ENCODE results near the gene GCA.

GCA gene

DNA sequence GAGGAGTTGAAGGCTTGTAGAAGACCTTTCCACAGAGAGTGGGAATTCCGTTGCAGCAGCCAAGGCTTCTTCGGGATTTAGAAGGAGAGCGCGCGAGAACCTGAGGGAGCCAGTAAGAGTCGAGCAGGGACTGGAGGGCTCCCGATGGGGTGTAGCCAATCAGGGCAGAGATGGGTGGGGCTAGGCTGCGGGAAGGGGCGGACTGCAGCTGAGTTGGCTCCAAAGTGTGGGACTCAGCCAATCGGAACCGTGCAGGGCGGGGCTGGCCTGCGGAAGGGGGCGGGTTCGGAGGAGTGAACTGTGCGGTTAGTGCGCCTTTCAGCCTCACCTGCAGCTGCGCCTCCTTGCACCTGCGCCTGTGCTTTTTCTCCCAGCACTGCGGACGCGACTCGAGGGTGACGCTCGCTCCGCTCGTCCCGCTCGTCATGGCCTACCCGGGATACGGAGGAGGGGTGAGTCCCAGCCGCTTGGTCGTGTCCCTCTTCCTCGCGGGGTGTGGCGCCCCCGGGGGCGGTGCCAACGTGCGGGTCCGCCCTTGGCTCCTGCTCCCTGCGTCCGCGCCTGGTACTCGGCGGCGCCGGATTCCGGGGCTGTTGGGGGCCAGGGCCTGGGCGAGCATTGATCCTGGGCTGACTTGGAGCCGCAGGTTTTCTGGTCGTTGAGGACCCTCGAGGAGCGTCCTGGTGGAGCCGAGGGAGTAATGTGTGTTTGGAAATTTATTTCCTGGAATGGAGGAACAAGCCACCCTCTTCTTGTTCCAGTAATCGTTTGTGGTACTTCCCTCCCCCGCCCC is at the start of gene GCA:
Gene GCA (plus strand): TSS at position 309 of the 793 bp plus-strand sequence. CDS start 117 bp downstream, at position 426.
- DNase-seq (ENCODE audit: low read depth) = peak; percentile 95

GRCh38 chr2:162295009-162295408 is 48.9 kb upstream of the GCA start:
- no peak for DNase-seq (ENCODE audit: low read depth)

GRCh38 chr2:162297925-162298552 is 45.9 kb upstream of the GCA start:
- peak; percentile 23 for DNase-seq (ENCODE audit: low read depth)

GRCh38 chr2:162298669-162299335 is 45.1 kb upstream of the GCA start:
- DNase-seq (ENCODE audit: low read depth) = no peak

- no peak for DNase-seq (ENCODE audit: low read depth)
These were observed 43.7 kb upstream of the GCA start for GRCh38 chr2:162300266-162300665.

DNA sequence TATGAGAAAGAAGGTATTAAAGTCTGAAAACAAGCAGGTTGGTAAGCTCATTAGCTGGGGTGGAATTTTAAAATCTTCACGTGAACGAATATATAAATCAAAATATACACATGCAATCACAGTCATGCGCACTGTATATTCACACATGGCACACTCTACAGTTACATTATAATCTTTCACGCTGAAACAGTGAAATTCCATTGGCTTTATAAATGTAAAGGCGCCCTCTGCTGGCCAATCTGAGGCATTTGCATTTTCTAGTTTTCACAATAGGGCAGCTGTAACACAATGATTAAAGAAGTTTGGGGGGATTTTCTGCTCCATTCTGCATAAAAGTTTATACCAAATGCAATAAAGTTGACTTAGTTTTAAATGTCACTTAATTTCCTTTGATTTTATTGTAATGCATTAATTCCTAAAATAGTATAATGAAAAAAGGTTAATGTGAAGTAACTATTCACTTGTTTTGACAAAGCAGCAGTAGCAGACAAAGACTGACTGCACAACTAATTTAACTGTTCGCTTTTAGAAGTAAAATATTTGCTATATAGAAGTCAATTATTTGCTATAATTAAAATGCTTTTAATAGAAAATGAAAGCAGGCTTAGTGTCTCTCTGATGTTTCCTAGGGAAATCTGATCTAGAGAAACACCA is 42.7 kb upstream of the GCA start:
- DNase-seq (ENCODE audit: low read depth) = peak; percentile 31

GRCh38 chr2:162301877-162302276 is 42.1 kb upstream of the GCA start:
- DNase-seq (ENCODE audit: low read depth) = no peak

DNA sequence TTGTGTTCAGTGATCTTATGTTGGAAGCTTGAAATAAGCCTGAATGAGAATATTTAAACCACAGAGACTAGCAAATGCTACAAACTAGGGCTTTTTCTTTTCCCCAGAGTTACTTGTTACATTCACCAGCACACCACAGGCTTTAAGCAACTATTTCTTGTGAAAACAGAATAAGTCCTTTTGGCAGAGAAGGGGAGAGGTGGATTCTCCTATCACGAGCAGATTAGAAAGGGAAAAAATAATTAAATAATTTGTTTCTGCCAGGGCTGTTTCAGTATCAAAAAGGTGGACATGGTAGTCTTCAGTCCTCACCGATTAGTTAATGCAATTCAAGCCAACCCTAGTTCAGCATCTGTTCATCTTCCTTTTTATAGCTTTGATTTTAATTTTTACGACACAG is 38.0 kb upstream of the GCA start:
- DNase-seq (ENCODE audit: low read depth) = no peak

- DNase-seq (ENCODE audit: low read depth) = no peak
These were observed 35.0 kb upstream of the GCA start for GRCh38 chr2:162308747-162309503.

- no peak for DNase-seq (ENCODE audit: low read depth)
These were observed 31.1 kb upstream of the GCA start for GRCh38 chr2:162312853-162313252.

DNA sequence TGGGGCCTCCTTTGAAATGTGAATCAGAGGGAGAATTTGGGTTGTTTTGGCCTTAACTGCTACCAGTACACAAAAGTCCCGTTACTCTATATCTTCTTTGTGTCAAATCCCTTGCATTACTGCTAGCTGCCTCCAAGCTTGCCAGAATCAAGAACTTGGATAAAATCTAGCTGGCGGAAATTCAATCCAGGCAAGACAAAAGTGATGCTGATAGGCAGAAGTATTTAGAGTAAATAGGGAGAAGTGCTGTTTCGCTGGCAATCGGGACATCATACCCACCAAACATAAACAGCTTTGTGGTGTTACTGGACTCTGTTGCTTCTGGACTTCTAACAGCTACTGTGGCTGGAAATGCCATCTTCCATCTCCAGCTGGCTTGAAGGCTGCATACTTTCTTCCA is 28.0 kb upstream of the GCA start:
- no peak for DNase-seq (ENCODE audit: low read depth)

DNA sequence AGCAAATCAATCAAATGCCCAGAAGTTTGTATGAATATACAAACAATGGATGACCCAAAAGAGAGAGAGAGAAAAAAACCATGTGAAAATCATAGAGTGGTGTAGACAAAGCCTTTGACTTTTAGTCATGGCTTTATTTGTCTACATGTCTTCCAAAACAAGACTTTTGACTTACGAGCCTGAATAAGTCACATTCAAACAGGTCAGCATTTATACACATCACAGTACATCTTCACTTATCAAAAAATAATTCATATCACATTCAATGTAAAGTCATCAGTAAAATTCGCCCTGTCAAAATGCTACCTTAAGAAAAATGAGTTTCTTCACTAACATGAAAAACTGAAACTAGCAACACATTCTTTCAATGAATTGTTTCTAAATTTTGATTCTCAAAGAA is 27.3 kb upstream of the GCA start:
- DNase-seq (ENCODE audit: low read depth) = no peak

DNA sequence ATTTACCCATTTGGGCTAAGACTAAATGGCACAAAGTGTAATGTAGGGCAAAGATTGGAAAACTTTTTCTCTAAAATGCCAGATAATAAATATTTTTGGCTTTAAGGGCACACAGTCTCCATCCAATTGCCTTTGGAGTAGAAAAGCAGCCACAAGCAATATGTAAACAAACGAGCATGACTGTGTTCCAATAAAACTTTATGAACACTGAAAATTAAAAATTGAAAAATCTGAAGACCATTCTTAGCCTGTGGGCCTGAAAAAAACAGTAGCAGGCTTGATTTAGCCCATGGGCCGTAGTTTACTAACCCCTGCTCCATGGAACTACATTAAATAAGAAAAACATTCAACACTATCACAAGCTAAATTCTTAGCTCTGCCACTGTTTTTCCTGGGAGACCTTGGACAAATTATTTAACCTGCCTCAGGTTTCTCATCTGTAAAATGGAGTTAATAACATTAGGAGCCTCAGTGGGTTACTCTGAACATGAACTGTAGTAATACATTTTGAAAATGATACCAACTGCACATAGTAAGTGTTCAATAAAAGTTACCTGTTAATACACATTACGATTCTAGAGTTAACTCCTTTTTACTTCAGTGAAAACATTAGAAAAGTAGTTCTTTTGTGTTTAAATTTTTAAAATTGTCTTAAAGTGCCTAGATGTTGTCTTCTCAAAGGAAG is 26.7 kb upstream of the GCA start:
- no peak for DNase-seq (ENCODE audit: low read depth)

DNA sequence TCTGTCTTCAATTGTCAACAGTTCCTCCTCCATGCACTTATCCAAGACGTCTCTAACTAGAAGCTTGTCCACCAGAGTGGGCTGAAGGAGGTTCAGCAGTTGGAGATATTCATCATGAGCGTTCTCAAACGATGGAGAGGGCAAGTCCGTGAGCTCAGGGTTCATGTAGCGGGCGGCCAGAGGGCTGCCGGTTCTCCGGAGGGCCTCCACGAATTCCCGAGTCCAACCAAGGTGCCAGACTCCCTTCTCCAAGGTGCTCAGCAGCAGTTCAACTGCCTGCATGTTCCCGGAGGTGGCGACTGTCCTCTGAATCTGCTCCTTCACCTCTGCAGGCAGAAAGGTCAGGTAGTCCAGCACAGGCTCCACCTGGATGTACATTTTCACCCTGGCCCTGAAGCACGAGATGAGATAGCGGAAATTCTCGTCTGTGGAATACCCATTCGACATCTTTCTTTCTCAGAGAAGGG is 26.0 kb upstream of the GCA start:
- no peak for DNase-seq (ENCODE audit: low read depth)

GRCh38 chr2:162318328-162319180 is 25.4 kb upstream of the GCA start, which contains the start of gene IFIH1:
Gene IFIH1 (minus strand): TSS chr2:162318684. CDS start chr2:162318307, 377 bp downstream.
- peak; percentile 58 for DNase-seq (ENCODE audit: low read depth)

DNA sequence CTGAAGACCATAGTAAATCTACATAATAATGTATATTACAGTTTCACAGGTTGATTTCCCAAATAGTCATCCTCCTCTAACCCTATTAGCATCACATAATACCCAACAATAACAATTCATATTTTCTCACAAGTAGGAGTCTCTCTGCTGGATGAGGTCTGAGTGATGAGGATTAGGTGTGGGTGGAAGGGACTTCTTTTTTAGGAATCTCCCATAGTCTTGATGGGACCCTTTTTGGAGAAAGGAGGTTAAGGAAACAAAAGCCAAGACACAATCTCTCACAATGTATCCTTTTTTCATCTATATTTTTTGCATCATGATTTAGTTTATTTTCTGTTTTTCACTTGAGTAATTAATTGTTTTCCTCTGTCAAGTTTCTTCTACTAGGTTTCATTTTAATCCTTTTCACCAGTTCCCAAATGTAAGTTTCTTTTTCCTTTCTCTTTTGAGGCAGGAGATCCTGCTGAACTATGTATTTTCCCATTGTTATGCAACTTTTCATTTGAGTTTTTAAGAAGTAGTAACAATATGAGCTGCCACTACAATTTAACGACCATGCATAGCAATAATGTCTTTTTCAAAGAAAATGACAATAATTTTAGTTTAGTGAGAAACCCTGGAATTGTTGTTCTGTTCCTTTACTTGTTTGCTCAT is 22.9 kb upstream of the GCA start:
- no peak for DNase-seq (ENCODE audit: low read depth)

GRCh38 chr2:162324953-162325352 is 19.0 kb upstream of the GCA start:
- DNase-seq (ENCODE audit: low read depth) = no peak

GRCh38 chr2:162327134-162327769 is 16.7 kb upstream of the GCA start:
- no peak for DNase-seq (ENCODE audit: low read depth)

- no peak for DNase-seq (ENCODE audit: low read depth)
These were observed 16.1 kb upstream of the GCA start for GRCh38 chr2:162327806-162328205.

Data from stimulated activated CD8-positive, alpha-beta memory T cell treated with anti-CD3 and anti-CD28 coated beads, Interleukin-12 subunit alpha, Interleukin-12 subunit beta, amount 100 ng/mL, for 1 hour (primary cell).